MM.1S (cell line): ENCODE data around the gene PRICKLE1.

Experiments used
- DNase-seq: peaks from one replicate; pipeline ENCODE4 v3.0.0-alpha.2; 2015
- H2AFZ ChIP-seq: fragments of 300-600 bp; sonication (generic); 2 replicates; pipeline ENCODE4 v1.6.0; 2016; ENCODE audit warnings: antibody characterized with exemption, low read length
- H3F3A ChIP-seq: fragments of 300-600 bp; sonication (generic); 2 replicates; pipeline ENCODE4 v1.6.1; 2016; ENCODE audit warnings: mild to moderate bottlenecking, antibody characterized with exemption, low read length, moderate library complexity, mixed read lengths; ENCODE audit not compliant: insufficient read depth
- H3K27ac ChIP-seq: fragments of 300-600 bp; sonication (generic); 2 replicates; pipeline ENCODE4 v1.5.1; 2016; ENCODE audit warnings: mild to moderate bottlenecking, low read length
- H3K27me3 ChIP-seq: fragments of 300-600 bp; sonication (generic); replicated peaks from 2 replicates; pipeline ENCODE4 v1.6.0; 2016; ENCODE audit warnings: low read length; ENCODE audit not compliant: insufficient read depth
- H3K36me3 ChIP-seq: fragments of 300-600 bp; sonication (generic); replicated peaks from 2 replicates; pipeline ENCODE4 v1.6.1; 2016; ENCODE audit warnings: mild to moderate bottlenecking, low read length, mixed read lengths; ENCODE audit not compliant: insufficient read depth
- H3K4me1 ChIP-seq: fragments of 300-600 bp; sonication (generic); 2 replicates; pipeline ENCODE4 v1.6.1; 2016; ENCODE audit warnings: low read length, mixed read lengths
- H3K4me2 ChIP-seq: fragments of 300-600 bp; sonication (generic); 2 replicates; pipeline ENCODE4 v1.6.0; 2016; ENCODE audit warnings: low read depth, low read length
- H3K4me3 ChIP-seq: fragments of 300-600 bp; sonication (generic); 2 replicates; pipeline ENCODE4 v1.5.1; 2016; ENCODE audit warnings: low read length, mixed read lengths
- H3K79me2 ChIP-seq: fragments of 300-600 bp; sonication (generic); 2 replicates; pipeline ENCODE4 v1.6.1; 2016; ENCODE audit warnings: mixed run types, low read length, mixed read lengths
- H3K9ac ChIP-seq: fragments of 300-600 bp; sonication (generic); 2 replicates; pipeline ENCODE4 v1.6.1; 2016; ENCODE audit warnings: low read length, mixed read lengths
- H3K9me2 ChIP-seq: fragments of 300-600 bp; sonication (generic); replicated peaks from 2 replicates; pipeline ENCODE4 v1.6.1; 2016; ENCODE audit warnings: mild to moderate bottlenecking, low read length, mixed read lengths; ENCODE audit not compliant: insufficient read depth
- H3K9me3 ChIP-seq: fragments of 300-600 bp; sonication (generic); replicated peaks from 2 replicates; pipeline ENCODE4 v1.6.1; 2016; ENCODE audit warnings: mild to moderate bottlenecking, low read length, mixed read lengths; ENCODE audit not compliant: insufficient read depth
- H4K20me1 ChIP-seq: fragments of 300-600 bp; sonication (generic); 2 replicates; pipeline ENCODE4 v1.6.1; 2016; ENCODE audit warnings: mild to moderate bottlenecking, low read length, moderate library complexity, mixed read lengths; ENCODE audit not compliant: insufficient read depth
- CTCF ChIP-seq: fragments of 300-600 bp; sonication (generic); IDR thresholded peaks from 2 replicates; pipeline ENCODE4 v1.5.1; 2016; ENCODE audit warnings: antibody characterized with exemption, low read length, mixed read lengths
- EZH2 ChIP-seq: fragments of 300-600 bp; sonication (generic); optimal IDR thresholded peaks from 2 replicates; pipeline ENCODE3; 2017; ENCODE audit warnings: low read depth, mild to moderate bottlenecking, antibody characterized with exemption, low read length, mixed read lengths
- EZH2phosphoT487 ChIP-seq: fragments of 300-600 bp; sonication (generic); IDR thresholded peaks from 2 replicates; pipeline ENCODE4 v1.6.1; 2018; ENCODE audit warnings: antibody characterized with exemption, low read length

Gene PRICKLE1

GRCh38 chr12:42606471-42606870 lies 16.9 kb upstream of the PRICKLE1 start:
- H3K27ac ChIP-seq: no peak overlapping the region

DNA sequence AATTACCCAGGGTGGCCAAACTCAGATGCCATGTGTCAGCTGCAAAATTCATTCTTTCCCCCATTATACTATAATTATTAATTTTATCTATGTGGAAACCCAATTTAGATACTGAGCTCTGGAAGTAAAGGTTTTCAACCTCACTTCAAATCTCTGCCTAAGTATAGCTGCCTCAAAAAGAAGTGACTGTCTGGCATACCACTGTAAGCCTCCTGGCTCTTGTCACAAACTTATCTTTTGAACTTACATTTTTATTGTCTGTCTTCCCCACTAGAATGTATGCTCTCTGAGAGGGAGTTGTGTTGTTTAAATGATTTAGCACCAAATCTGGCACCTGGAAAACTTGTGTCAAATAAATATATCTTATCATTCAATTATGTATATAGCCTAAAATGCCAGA lies 16.1 kb upstream of the PRICKLE1 start:
- no peak for DNase-seq
- Histone ChIP-seq H3K4me1 (no peaks in the 10 kb centered on the region), H3K27me3 (no peaks in the 10 kb centered on the region), H2AFZ (no peak overlapping the region), H3F3A (no peaks in the 10 kb centered on the region), H3K4me3 (no peak overlapping the region), H4K20me1 (no peaks in the 10 kb centered on the region), H3K27ac (no peak overlapping the region), H3K36me3 (no peaks in the 10 kb centered on the region), H3K79me2 (no peaks in the 10 kb centered on the region), H3K4me2 (no peak overlapping the region), H3K9ac (no peak overlapping the region), H3K9me3 (no peaks in the 10 kb centered on the region), H3K9me2 (no peaks in the 10 kb centered on the region)
- TF ChIP-seq CTCF: no peak
- no peak for TF ChIP-seq EZH2
- TF ChIP-seq EZH2phosphoT487: no peak

More at GRCh38 chr12:42606471-42606870, 16.9 kb upstream of the PRICKLE1 start:
- no peaks in the 10 kb centered on the region for H3K9me2 ChIP-seq
- H4K20me1 ChIP-seq: no peaks in the 10 kb centered on the region
- no peaks in the 10 kb centered on the region for H3K36me3 ChIP-seq
- H3K4me1 ChIP-seq: no peaks in the 10 kb centered on the region
- H3F3A ChIP-seq: no peaks in the 10 kb centered on the region
- H3K9me3 ChIP-seq: no peaks in the 10 kb centered on the region
- no peak for DNase-seq
- H3K79me2 ChIP-seq: no peaks in the 10 kb centered on the region
- TF ChIP-seq EZH2phosphoT487 (no peak), CTCF (no peak), EZH2 (no peak)
- H3K9ac ChIP-seq: no peak overlapping the region
- H3K4me3 ChIP-seq: no peak overlapping the region
- H3K27me3 ChIP-seq: no peaks in the 10 kb centered on the region
- H2AFZ ChIP-seq: no peak overlapping the region
- H3K4me2 ChIP-seq: no peak overlapping the region

- DNase-seq: no peak
- Histone ChIP-seq H3K4me1 (no peaks in the 10 kb centered on the region), H3F3A (no peaks in the 10 kb centered on the region), H3K4me2 (no peak overlapping the region), H3K79me2 (no peaks in the 10 kb centered on the region), H3K4me3 (no peak overlapping the region), H4K20me1 (no peaks in the 10 kb centered on the region), H3K36me3 (no peaks in the 10 kb centered on the region), H3K27me3 (no peaks in the 10 kb centered on the region), H3K9ac (no peak overlapping the region), H2AFZ (no peak overlapping the region), H3K9me2 (no peaks in the 10 kb centered on the region), H3K27ac (no peak overlapping the region), H3K9me3 (no peaks in the 10 kb centered on the region)
- TF ChIP-seq EZH2phosphoT487 (no peak), CTCF (no peak), EZH2 (no peak)
These were observed 13.9 kb upstream of the PRICKLE1 start for GRCh38 chr12:42603246-42603990.
